Neuronal stem cell (in vitro differentiated cells): ENCODE measurements around the gene REPIN1.

ENCODE experiments used
- DNase-seq: peaks from one replicate; pipeline ENCODE4 v3.0.0-alpha.2; 2013; ENCODE audit warnings: low spot score
- H2AFZ ChIP-seq: one replicate; pipeline ENCODE4 v1.6.1; 2013; ENCODE audit warnings: mild to moderate bottlenecking, low read length, inconsistent platforms
- H2AK5ac ChIP-seq: 2 replicates; pipeline ENCODE4 v1.6.1; 2013; ENCODE audit warnings: low read depth, mild to moderate bottlenecking, inconsistent platforms, low read length, moderate library complexity, mixed read lengths
- H2BK120ac ChIP-seq: 2 replicates; pipeline ENCODE4 v1.6.1; 2013; ENCODE audit warnings: low read depth, mild to moderate bottlenecking, inconsistent platforms, low read length, moderate library complexity, mixed read lengths
- H2BK12ac ChIP-seq: one replicate; pipeline ENCODE4 v1.6.1; 2013; ENCODE audit warnings: low read length, inconsistent platforms
- H2BK15ac ChIP-seq: 2 replicates; pipeline ENCODE4 v1.6.1; 2013; ENCODE audit warnings: mild to moderate bottlenecking, low read length, inconsistent platforms, mixed read lengths
- H2BK5ac ChIP-seq: one replicate; pipeline ENCODE4 v1.6.1; 2013; ENCODE audit warnings: inconsistent platforms, mild to moderate bottlenecking, low read length, moderate library complexity
- H3K14ac ChIP-seq: one replicate; pipeline ENCODE4 v1.6.1; 2013; ENCODE audit warnings: low read length, inconsistent platforms
- H3K18ac ChIP-seq: 2 replicates; pipeline ENCODE4 v1.6.1; 2013; ENCODE audit warnings: low read length, inconsistent platforms
- H3K23ac ChIP-seq: 2 replicates; pipeline ENCODE4 v1.6.1; 2013; ENCODE audit warnings: low read depth, mild to moderate bottlenecking, mixed read lengths, low read length, inconsistent platforms; ENCODE audit not compliant: poor library complexity
- H3K27ac ChIP-seq: replicated peaks from 3 replicates; pipeline ENCODE4 v1.5.1; 2013; ENCODE audit warnings: low read length, inconsistent platforms
- H3K27me3 ChIP-seq, 3 experiments: 2 replicates each; pipeline ENCODE4 v1.6.1; 2013; ENCODE audit warnings: low read length in 3 of 3, mild to moderate bottlenecking in 2 of 3, inconsistent platforms in 1 of 3, low read depth in 1 of 3, mixed read lengths in 1 of 3, moderate library complexity in 1 of 3; ENCODE audit not compliant: control insufficient read depth in 3 of 3, insufficient read depth in 3 of 3
- H3K36me3 ChIP-seq, 2 donors: replicated peaks in 1 of 2; 2 replicates each; pipeline ENCODE4 v1.6.1; 2013; ENCODE audit warnings: low read length in 2 of 2; ENCODE audit not compliant: control insufficient read depth in 2 of 2, insufficient read depth in 2 of 2
- H3K4ac ChIP-seq: 2 replicates; pipeline ENCODE4 v1.6.1; 2013; ENCODE audit warnings: inconsistent platforms, mild to moderate bottlenecking, low read length, moderate library complexity
- H3K4me1 ChIP-seq, 2 donors: 1 replicate in 1 of 2; 2 replicates in 1 of 2; pipeline ENCODE4 v1.6.1; 2013; ENCODE audit warnings: low read length in 2 of 2, low read depth in 1 of 2; ENCODE audit not compliant: control insufficient read depth in 2 of 2, insufficient read depth in 1 of 2
- H3K4me2 ChIP-seq: one replicate; pipeline ENCODE4 v1.6.1; 2013; ENCODE audit warnings: mild to moderate bottlenecking, low read length, inconsistent platforms; ENCODE audit not compliant: insufficient read depth, poor library complexity, severe bottlenecking
- H3K4me3 ChIP-seq, 2 donors: 2 replicates each; pipeline ENCODE4 v1.5.1; 2013; ENCODE audit warnings: low read length in 2 of 2, mild to moderate bottlenecking in 2 of 2, inconsistent platforms in 1 of 2, moderate library complexity in 1 of 2
- H3K79me1 ChIP-seq: one replicate; pipeline ENCODE4 v1.6.1; 2013; ENCODE audit warnings: low read depth, mild to moderate bottlenecking, inconsistent platforms, low read length, moderate library complexity
- H3K9ac ChIP-seq: one replicate; pipeline ENCODE4 v1.6.1; 2013; ENCODE audit warnings: mild to moderate bottlenecking, low read depth, low read length, inconsistent platforms; ENCODE audit not compliant: poor library complexity
- H3K9me3 ChIP-seq, 2 donors: replicated peaks in 1 of 2; 2 replicates each; pipeline versions ENCODE3 to v1.6.1; 2013; ENCODE audit warnings: low read length in 2 of 2, mild to moderate bottlenecking in 2 of 2, inconsistent platforms in 1 of 2, low read depth in 1 of 2, mixed read lengths in 1 of 2, moderate library complexity in 1 of 2; ENCODE audit not compliant: control insufficient read depth in 2 of 2, insufficient read depth in 1 of 2
- H4K8ac ChIP-seq: one replicate; pipeline ENCODE4 v1.6.1; 2013; ENCODE audit warnings: low read depth, mild to moderate bottlenecking, inconsistent platforms, low read length, moderate library complexity
- H4K91ac ChIP-seq: one replicate; pipeline ENCODE4 v1.6.1; 2013; ENCODE audit warnings: low read length, low read depth, mild to moderate bottlenecking, inconsistent platforms; ENCODE audit not compliant: poor library complexity
- WGBS, 2 donors: extraction: QIAGEN DNeasy Blood & Tissue Kit; methylation state at CpG; one replicate each; pipeline ENCODE4 v1.1.7; 2013; ENCODE audit warnings: missing lambda C conversion rate in 2 of 2, mixed read lengths in 1 of 2; ENCODE audit not compliant: insufficient read length in 2 of 2, insufficient replicate concordance in 1 of 2; ENCODE audit errors: extremely low coverage in 2 of 2; 5-methylcytosine and 5-hydroxymethylcytosine counted together

The REPIN1 gene

DNA sequence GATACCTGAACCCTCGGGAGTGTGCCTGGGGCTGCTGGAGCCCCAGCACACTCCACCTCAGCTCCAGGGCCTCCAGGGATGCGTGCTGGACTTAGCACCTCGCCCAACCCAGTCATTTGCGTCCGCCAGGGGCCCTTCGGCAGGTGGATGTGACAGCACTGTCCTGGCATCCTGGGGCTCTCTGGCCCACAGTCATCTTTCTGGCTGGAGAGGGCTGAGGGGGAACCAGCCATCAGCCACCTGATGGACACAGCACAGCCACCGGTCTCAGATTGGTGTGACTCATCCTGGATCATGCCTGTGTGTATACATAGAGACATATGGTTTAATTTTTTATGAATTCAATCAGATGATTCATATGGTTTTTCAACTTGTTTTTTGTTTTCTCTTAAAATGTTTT, 21.6 kb downstream of the REPIN1 start:
- WGBS, 2 donors: no CpG with 5 or more reads among the region's 7 CpGs
- H3K27me3 ChIP-seq: no peaks in the 10 kb centered on the region
- H3K14ac ChIP-seq: no peak overlapping the region
- H2BK120ac ChIP-seq: no peak overlapping the region
- no peak overlapping the region for H3K4me3 ChIP-seq
- H3K36me3 ChIP-seq: peaks cover 14 to 49% of the 10 kb centered on the region in 2 donors
- no peak for DNase-seq
- no peak overlapping the region for H2AK5ac ChIP-seq
- H2BK5ac ChIP-seq: no peak overlapping the region
- no peak overlapping the region for H3K23ac ChIP-seq
- no peaks in the 10 kb centered on the region for H3K9me3 ChIP-seq
- H2BK15ac ChIP-seq: no peak overlapping the region
- no peak overlapping the region for H4K91ac ChIP-seq
- H3K18ac ChIP-seq: peak overlapping the region; percentile 63
- no peak overlapping the region for H2AFZ ChIP-seq
- H3K4me1 ChIP-seq: peaks cover 15 to 19% of the 10 kb centered on the region in 2 donors
- no peak overlapping the region for H3K4me2 ChIP-seq
- H3K4ac ChIP-seq: no peak overlapping the region
- no peak overlapping the region for H3K9ac ChIP-seq
- no peak overlapping the region for H2BK12ac ChIP-seq
- no peak overlapping the region for H3K27ac ChIP-seq
- no peak overlapping the region for H4K8ac ChIP-seq
- H3K79me1 ChIP-seq: peaks cover 7% of the 10 kb centered on the region

- DNase-seq: no peak
Observed at GRCh38 chr7:150393325-150393724, 24.7 kb downstream of the REPIN1 start.

GRCh38 chr7:150396426-150396825, 27.8 kb downstream of the REPIN1 start:
- H3K4ac ChIP-seq: no peak overlapping the region
- H3K9me3 ChIP-seq: no peaks in the 10 kb centered on the region
- H2BK12ac ChIP-seq: no peak overlapping the region
- H4K8ac ChIP-seq: no peak overlapping the region
- no peak overlapping the region for H2BK5ac ChIP-seq
- peaks cover 14 to 33% of the 10 kb centered on the region in 2 donors for H3K36me3 ChIP-seq
- no peak overlapping the region for H2AK5ac ChIP-seq
- H3K79me1 ChIP-seq: peaks cover 1% of the 10 kb centered on the region
- no peak overlapping the region for H3K4me3 ChIP-seq
- no peak overlapping the region for H3K9ac ChIP-seq
- no peak overlapping the region for H4K91ac ChIP-seq
- peak overlapping the region; percentile 45 for H3K18ac ChIP-seq
- H3K4me1 ChIP-seq: peaks cover 29 to 31% of the 10 kb centered on the region in 2 donors
- H3K14ac ChIP-seq: peak overlapping the region; percentile 71
- no peak for DNase-seq
- H2BK15ac ChIP-seq: no peak overlapping the region
- H2AFZ ChIP-seq: no peak overlapping the region
- no peaks in the 10 kb centered on the region for H3K27me3 ChIP-seq
- WGBS, 2 donors: no CpG with 5 or more reads among the region's 20 CpGs
- H3K4me2 ChIP-seq: no peak overlapping the region
- H3K27ac ChIP-seq: no peak overlapping the region
- H2BK120ac ChIP-seq: no peak overlapping the region
- H3K23ac ChIP-seq: peak overlapping the region; percentile 61

More at GRCh38 chr7:150393325-150393724, 24.7 kb downstream of the REPIN1 start:
- peaks cover 22 to 52% of the 10 kb centered on the region in 2 donors for H3K36me3 ChIP-seq
- H3K79me1 ChIP-seq: peaks cover 4% of the 10 kb centered on the region
- H2AK5ac ChIP-seq: no peak overlapping the region
- H3K4me2 ChIP-seq: no peak overlapping the region
- H2BK12ac ChIP-seq: no peak overlapping the region
- H3K18ac ChIP-seq: no peak overlapping the region
- H3K23ac ChIP-seq: no peak overlapping the region
- no peak overlapping the region for H3K14ac ChIP-seq
- H4K8ac ChIP-seq: no peak overlapping the region
- peaks cover 3% of the 10 kb centered on the region in 2 donors for H3K4me1 ChIP-seq
- no peak overlapping the region for H2BK120ac ChIP-seq
- H3K27ac ChIP-seq: no peak overlapping the region
- H3K4ac ChIP-seq: no peak overlapping the region
- H3K9me3 ChIP-seq: no peaks in the 10 kb centered on the region
- H2BK5ac ChIP-seq: no peak overlapping the region
- H4K91ac ChIP-seq: no peak overlapping the region
- H3K27me3 ChIP-seq: no peaks in the 10 kb centered on the region
- H3K4me3 ChIP-seq: no peak overlapping the region
- no CpG with 5 or more reads among the region's 3 CpGs for WGBS, 2 donors
- no peak overlapping the region for H2AFZ ChIP-seq
- H2BK15ac ChIP-seq: no peak overlapping the region
- no peak overlapping the region for H3K9ac ChIP-seq

- Histone ChIP-seq H2BK15ac (no peak overlapping the region), H2BK12ac (no peak overlapping the region)
Observed at GRCh38 chr7:150396851-150397260, 28.2 kb downstream of the REPIN1 start.

More at GRCh38 chr7:150396851-150397260, 28.2 kb downstream of the REPIN1 start:
- no peak overlapping the region for H3K23ac ChIP-seq
- no peak overlapping the region for H4K8ac ChIP-seq
- H3K4ac ChIP-seq: no peak overlapping the region
- no peaks in the 10 kb centered on the region for H3K9me3 ChIP-seq
- H2BK120ac ChIP-seq: no peak overlapping the region
- H3K36me3 ChIP-seq: peaks cover 14 to 33% of the 10 kb centered on the region in 2 donors
- H3K27ac ChIP-seq: no peak overlapping the region
- no peak overlapping the region for H4K91ac ChIP-seq
- H3K27me3 ChIP-seq: no peaks in the 10 kb centered on the region
- peaks cover 32 to 35% of the 10 kb centered on the region in 2 donors for H3K4me1 ChIP-seq
- H3K4me2 ChIP-seq: no peak overlapping the region
- H3K4me3 ChIP-seq: no peak overlapping the region
- no peak overlapping the region for H3K9ac ChIP-seq
- peak overlapping the region; percentile 14 for H3K14ac ChIP-seq
- no peak for DNase-seq
- H2AK5ac ChIP-seq: no peak overlapping the region
- no CpG with 5 or more reads among the region's 48 CpGs for WGBS, 2 donors
- H3K18ac ChIP-seq: no peak overlapping the region
- no peak overlapping the region for H2BK5ac ChIP-seq
- no peak overlapping the region for H2AFZ ChIP-seq
- peaks cover 1% of the 10 kb centered on the region for H3K79me1 ChIP-seq
